Activated CD4-positive, alpha-beta T cell treated with anti-CD3 and anti-CD28 coated beads for 36 hours (primary cell): ENCODE results near the gene EFNA5. TPM values are rescaled to one million over a fixed set of nuclear protein-coding genes. Genes with fewer than 3 reads are reported as not detected.
"Not testable (repeated sequence)": the region's sequence is repeated elsewhere in the genome, so short reads cannot be mapped to it uniquely, and the experiment has no call there.

ENCODE experiments used
- ATAC-seq: fragments of 200-7000 bp; cut with Tn5 transposase; one replicate; pipeline ENCODE4 v1.10.0; 2021; ENCODE audit warnings: mild to moderate bottlenecking, moderate library complexity
- CTCF ChIA-PET: fragments of 350-600 bp; sonication (Branson Sonifier 250); formaldehyde crosslinking; loops from one replicate; lab custom pipeline; 2021; ENCODE audit warnings: antibody characterized with exemption; lab: Charles Lee
- POLR2A ChIA-PET: fragments of 350-600 bp; sonication (Branson Sonifier 250); formaldehyde crosslinking; loops from one replicate; lab custom pipeline; 2021; ENCODE audit warnings: antibody characterized with exemption, inconsistent platforms; lab: Charles Lee
- DNase-seq: peaks from one replicate; pipeline ENCODE4 v3.0.0-alpha.2; 2020
- H3K27ac Mint-ChIP-seq: one replicate; pipeline ENCODE4 v1.8.0; 2021; ENCODE audit warnings: mixed read lengths
- H3K27me3 Mint-ChIP-seq: one replicate; pipeline ENCODE4 v1.8.0; 2021; ENCODE audit warnings: mixed read lengths
- H3K36me3 Mint-ChIP-seq: one replicate; pipeline ENCODE4 v1.8.0; 2021; ENCODE audit warnings: low read depth, mixed read lengths
- H3K4me1 Mint-ChIP-seq: one replicate; pipeline ENCODE4 v1.8.0; 2021; ENCODE audit warnings: mixed read lengths
- H3K4me3 Mint-ChIP-seq: one replicate; pipeline ENCODE4 v1.8.0; 2021; ENCODE audit warnings: mild to moderate bottlenecking, moderate library complexity, mixed read lengths
- H3K9me3 Mint-ChIP-seq: one replicate; pipeline ENCODE4 v1.8.0; 2021; ENCODE audit warnings: low read depth, mixed read lengths
- intact Hi-C, 2 experiments: fragments of 100-400 bp; cut with DNase I in 1 of 2; cut with micrococcal nuclease in 1 of 2; formaldehyde crosslinking; loops; one replicate each; pipeline versions ENCODE4 v1.14.2 to v1.15.1; 2022 to 2024; cut with DNase I, micrococcal nuclease
- total RNA-seq, 2 experiments: library from RNA; stranded (reverse); gene quantifications; one replicate each; pipeline ENCODE4 v1.2.3, GENCODE V29; 2021

The EFNA5 gene
- total RNA-seq, 2 experiments from 2014 or later, result not detected

- intact Hi-C loops, result no loop called here
- H3K9me3 Mint-ChIP-seq, result no peaks in the 10 kb centered on the region
- H3K27ac Mint-ChIP-seq, result no peak overlapping the region
- H3K27me3 Mint-ChIP-seq, result peaks cover 7% of the 10 kb centered on the region
- DNase-seq (no peak), ATAC-seq (no peak)
- no peaks in the 10 kb centered on the region for H3K36me3 Mint-ChIP-seq
- peaks cover 5% of the 10 kb centered on the region for H3K4me1 Mint-ChIP-seq
- no peak overlapping the region for H3K4me3 Mint-ChIP-seq
- CTCF ChIA-PET, result interaction anchor here (0.6 kb wide), 1 partner anchor 8 kb away, joined by 3 read pairs; no protein-coding TSS in a partner anchor
- POLR2A ChIA-PET, result no interaction called here
These were observed 207.0 kb downstream of the EFNA5 start for GRCh38 chr5:107463731-107464130.

GRCh38 chr5:107461770-107462169 lies 209.0 kb downstream of the EFNA5 start:
- Mint-ChIP-seq H3K4me3 (no peak overlapping the region), H3K4me1 (peaks cover 5% of the 10 kb centered on the region), H3K27ac (no peak overlapping the region), H3K36me3 (no peaks in the 10 kb centered on the region), H3K27me3 (peaks cover 7% of the 10 kb centered on the region), H3K9me3 (no peaks in the 10 kb centered on the region)
- CTCF ChIA-PET, result no interaction called here
- intact Hi-C loops, result no loop called here
- DNase-seq (no peak), ATAC-seq (no peak)
- POLR2A ChIA-PET, result no interaction called here

GRCh38 chr5:107460789-107461188 lies 209.9 kb downstream of the EFNA5 start:
- H3K27ac Mint-ChIP-seq, result no peak overlapping the region
- no peaks in the 10 kb centered on the region for H3K36me3 Mint-ChIP-seq
- POLR2A ChIA-PET, result interaction anchor here (0.6 kb wide), 1 partner anchor 13 kb away, joined by 3 read pairs; no protein-coding TSS in a partner anchor
- H3K27me3 Mint-ChIP-seq, result peaks cover 7% of the 10 kb centered on the region
- peaks cover 5% of the 10 kb centered on the region for H3K4me1 Mint-ChIP-seq
- ATAC-seq (no peak), DNase-seq (no peak)
- H3K9me3 Mint-ChIP-seq, result no peaks in the 10 kb centered on the region
- intact Hi-C loops, result no loop called here
- H3K4me3 Mint-ChIP-seq, result no peak overlapping the region
- CTCF ChIA-PET, result no interaction called here

- CTCF ChIA-PET, result no interaction called here
- POLR2A ChIA-PET, result no interaction called here
- Mint-ChIP-seq H3K27me3 (peaks cover 7% of the 10 kb centered on the region), H3K27ac (no peak overlapping the region), H3K4me1 (peaks cover 2% of the 10 kb centered on the region), H3K9me3 (no peaks in the 10 kb centered on the region), H3K4me3 (no peak overlapping the region), H3K36me3 (no peaks in the 10 kb centered on the region)
- intact Hi-C loops, result no loop called here
- DNase-seq (no peak), ATAC-seq (no peak)
These were observed 211.1 kb downstream of the EFNA5 start for GRCh38 chr5:107459605-107460004.

GRCh38 chr5:107458322-107458721 lies 212.4 kb downstream of the EFNA5 start:
- no peak overlapping the region for H3K4me3 Mint-ChIP-seq
- ChIA-PET CTCF (no interaction called here), POLR2A (no interaction called here)
- no peaks in the 10 kb centered on the region for H3K36me3 Mint-ChIP-seq
- no peak for ATAC-seq
- H3K27me3 Mint-ChIP-seq, result peaks cover 7% of the 10 kb centered on the region
- no peak for DNase-seq
- intact Hi-C loops, result no loop called here
- H3K4me1 Mint-ChIP-seq, result no peaks in the 10 kb centered on the region
- no peak overlapping the region for H3K27ac Mint-ChIP-seq
- no peaks in the 10 kb centered on the region for H3K9me3 Mint-ChIP-seq

GRCh38 chr5:107457881-107458280 lies 212.9 kb downstream of the EFNA5 start:
- ChIA-PET CTCF (no interaction called here), POLR2A (no interaction called here)
- H3K4me3 Mint-ChIP-seq, result no peak overlapping the region
- ATAC-seq (no peak), DNase-seq (no peak)
- no peaks in the 10 kb centered on the region for H3K36me3 Mint-ChIP-seq
- intact Hi-C loops, result no loop called here
- H3K9me3 Mint-ChIP-seq, result no peaks in the 10 kb centered on the region
- no peaks in the 10 kb centered on the region for H3K4me1 Mint-ChIP-seq
- H3K27ac Mint-ChIP-seq, result no peak overlapping the region
- H3K27me3 Mint-ChIP-seq, result peaks cover 7% of the 10 kb centered on the region

GRCh38 chr5:107457138-107457537 lies 213.6 kb downstream of the EFNA5 start:
- ATAC-seq, result no peak
- no peak overlapping the region for H3K4me3 Mint-ChIP-seq
- ChIA-PET POLR2A (no interaction called here), CTCF (interaction anchor here (0.5 kb wide), 1 partner anchor 63 kb away, joined by 3 read pairs; no protein-coding TSS in a partner anchor)
- H3K36me3 Mint-ChIP-seq, result no peaks in the 10 kb centered on the region
- peaks cover 6% of the 10 kb centered on the region for H3K27me3 Mint-ChIP-seq
- no peaks in the 10 kb centered on the region for H3K4me1 Mint-ChIP-seq
- intact Hi-C loops, result no loop called here
- no peaks in the 10 kb centered on the region for H3K9me3 Mint-ChIP-seq
- H3K27ac Mint-ChIP-seq, result no peak overlapping the region
- no peak for DNase-seq

GRCh38 chr5:107456281-107456715 lies 214.4 kb downstream of the EFNA5 start:
- intact Hi-C loops, result no loop called here
- ChIA-PET POLR2A (no interaction called here), CTCF (no interaction called here)
- DNase-seq (no peak), ATAC-seq (no peak)
- H3K27ac Mint-ChIP-seq, result no peak overlapping the region
- no peaks in the 10 kb centered on the region for H3K9me3 Mint-ChIP-seq
- H3K4me3 Mint-ChIP-seq, result no peak overlapping the region
- peaks cover 3% of the 10 kb centered on the region for H3K27me3 Mint-ChIP-seq
- no peaks in the 10 kb centered on the region for H3K4me1 Mint-ChIP-seq
- H3K36me3 Mint-ChIP-seq, result no peaks in the 10 kb centered on the region

- no peaks in the 10 kb centered on the region for H3K9me3 Mint-ChIP-seq
- ATAC-seq, result no peak
- H3K36me3 Mint-ChIP-seq, result no peaks in the 10 kb centered on the region
- no peak for DNase-seq
- CTCF ChIA-PET, result interaction anchor here (0.6 to 1.0 kb wide), 3 partner anchors 9 to 117 kb away, joined by 3 read pairs; no protein-coding TSS in a partner anchor
- no peaks in the 10 kb centered on the region for H3K4me1 Mint-ChIP-seq
- POLR2A ChIA-PET, result no interaction called here
- intact Hi-C loops, result no loop called here
- H3K4me3 Mint-ChIP-seq, result no peak overlapping the region
- no peaks in the 10 kb centered on the region for H3K27me3 Mint-ChIP-seq
- H3K27ac Mint-ChIP-seq, result no peak overlapping the region
These were observed 215.6 kb downstream of the EFNA5 start for GRCh38 chr5:107455111-107455544.

GRCh38 chr5:107451827-107452226 lies 218.9 kb downstream of the EFNA5 start:
- H3K4me3 Mint-ChIP-seq, H3K36me3 Mint-ChIP-seq, DNase-seq, H3K9me3 Mint-ChIP-seq, H3K27me3 Mint-ChIP-seq, H3K4me1 Mint-ChIP-seq, intact Hi-C loops, H3K27ac Mint-ChIP-seq, ATAC-seq, POLR2A ChIA-PET, CTCF ChIA-PET: not testable (repeated sequence)

- DNase-seq (no peak), ATAC-seq (no peak)
- no peak overlapping the region for H3K4me3 Mint-ChIP-seq
- no peak overlapping the region for H3K27ac Mint-ChIP-seq
- CTCF ChIA-PET, result no interaction called here
- intact Hi-C loops, result no loop called here
- POLR2A ChIA-PET, result no interaction called here
- H3K9me3 Mint-ChIP-seq, result no peaks in the 10 kb centered on the region
- H3K27me3 Mint-ChIP-seq, result peaks cover 5% of the 10 kb centered on the region
- no peaks in the 10 kb centered on the region for H3K36me3 Mint-ChIP-seq
- no peaks in the 10 kb centered on the region for H3K4me1 Mint-ChIP-seq
These were observed 219.7 kb downstream of the EFNA5 start for GRCh38 chr5:107451028-107451427.

GRCh38 chr5:107450531-107450930 lies 220.2 kb downstream of the EFNA5 start:
- ChIA-PET CTCF (no interaction called here), POLR2A (no interaction called here)
- intact Hi-C loops, result no loop called here
- Mint-ChIP-seq H3K9me3 (no peaks in the 10 kb centered on the region), H3K36me3 (no peaks in the 10 kb centered on the region), H3K4me1 (no peaks in the 10 kb centered on the region), H3K27me3 (peaks cover 7% of the 10 kb centered on the region), H3K4me3 (no peak overlapping the region), H3K27ac (no peak overlapping the region)
- no peak for DNase-seq
- ATAC-seq, result no peak
